Measurements from ENCODE around the gene OGFR.

The OGFR gene

DNA sequence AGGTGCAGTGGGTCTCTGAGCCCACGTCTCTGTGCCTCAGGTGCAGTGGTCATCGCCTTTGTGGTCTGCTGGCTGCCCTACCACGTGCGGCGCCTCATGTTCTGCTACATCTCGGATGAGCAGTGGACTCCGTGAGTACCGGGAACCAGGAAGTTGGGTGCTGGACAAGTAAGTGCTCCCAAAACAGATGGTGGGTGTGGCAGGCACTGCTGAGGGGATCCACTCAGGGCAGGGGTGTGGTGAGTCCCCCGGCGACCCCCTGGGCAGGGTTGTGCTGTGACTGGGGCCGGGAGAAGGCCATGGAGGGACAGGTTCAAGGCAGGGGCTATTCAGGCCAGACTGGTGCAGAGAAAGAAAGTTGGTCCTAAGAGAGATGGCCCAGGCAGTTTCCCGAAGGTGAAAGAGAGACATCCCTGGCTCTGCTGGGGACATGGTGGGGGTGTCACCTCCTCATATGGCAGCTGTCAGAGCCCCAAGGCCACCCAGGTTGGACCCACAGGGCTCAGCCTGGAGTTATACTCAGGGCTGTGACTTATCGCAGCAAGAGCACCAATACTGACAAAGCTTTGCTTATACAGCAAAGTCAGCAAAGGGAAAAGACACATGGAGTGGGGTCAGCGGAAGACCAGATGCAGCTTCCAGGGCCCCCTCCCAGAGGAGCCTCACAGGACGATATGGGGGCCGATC, 46.3 kb upstream of the OGFR start:
- Histone ChIP-seq H3K4me3 (ENCODE audit: low read length) (no peak overlapping the region), H3K9me2 (replicated peaks; ENCODE audit: control insufficient read depth, low read length) (no peaks in the 10 kb centered on the region), H3K4me1 (ENCODE audit: control insufficient read depth, low read length) (no peaks in the 10 kb centered on the region), H3F3A (ENCODE audit: control insufficient read depth, insufficient read depth) (no peaks in the 10 kb centered on the region), H3K4me2 (ENCODE audit: low read length) (no peak overlapping the region), H3K79me2 (ENCODE audit: control insufficient read depth, low read length) (no peaks in the 10 kb centered on the region), H3K36me3 (ENCODE audit: control insufficient read depth, low read length) (no peaks in the 10 kb centered on the region), H3K9me3 (ENCODE audit: control insufficient read depth, insufficient read depth, low read length) (no peaks in the 10 kb centered on the region), H3K27me3 (ENCODE audit: control insufficient read depth, low read length) (peaks cover 14% of the 10 kb centered on the region), H4K20me1 (ENCODE audit: control insufficient read depth, insufficient read depth, low read depth, low read length) (no peaks in the 10 kb centered on the region), H3K27ac (ENCODE audit: low read depth, low read length) (no peak overlapping the region)
- TF ChIP-seq, protein P1, sequence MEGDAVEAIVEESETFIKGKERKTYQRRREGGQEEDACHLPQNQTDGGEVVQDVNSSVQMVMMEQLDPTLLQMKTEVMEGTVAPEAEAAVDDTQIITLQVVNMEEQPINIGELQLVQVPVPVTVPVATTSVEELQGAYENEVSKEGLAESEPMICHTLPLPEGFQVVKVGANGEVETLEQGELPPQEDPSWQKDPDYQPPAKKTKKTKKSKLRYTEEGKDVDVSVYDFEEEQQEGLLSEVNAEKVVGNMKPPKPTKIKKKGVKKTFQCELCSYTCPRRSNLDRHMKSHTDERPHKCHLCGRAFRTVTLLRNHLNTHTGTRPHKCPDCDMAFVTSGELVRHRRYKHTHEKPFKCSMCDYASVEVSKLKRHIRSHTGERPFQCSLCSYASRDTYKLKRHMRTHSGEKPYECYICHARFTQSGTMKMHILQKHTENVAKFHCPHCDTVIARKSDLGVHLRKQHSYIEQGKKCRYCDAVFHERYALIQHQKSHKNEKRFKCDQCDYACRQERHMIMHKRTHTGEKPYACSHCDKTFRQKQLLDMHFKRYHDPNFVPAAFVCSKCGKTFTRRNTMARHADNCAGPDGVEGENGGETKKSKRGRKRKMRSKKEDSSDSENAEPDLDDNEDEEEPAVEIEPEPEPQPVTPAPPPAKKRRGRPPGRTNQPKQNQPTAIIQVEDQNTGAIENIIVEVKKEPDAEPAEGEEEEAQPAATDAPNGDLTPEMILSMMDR (IDR thresholded peaks at IDR 0.05; ENCODE audit: low read depth, low read length, poor library complexity, severe bottlenecking): no peak
- TF ChIP-seq EZH2phosphoT487 (IDR thresholded peaks at IDR 0.05; ENCODE audit: borderline replicate concordance, low read length): no peak

DNA sequence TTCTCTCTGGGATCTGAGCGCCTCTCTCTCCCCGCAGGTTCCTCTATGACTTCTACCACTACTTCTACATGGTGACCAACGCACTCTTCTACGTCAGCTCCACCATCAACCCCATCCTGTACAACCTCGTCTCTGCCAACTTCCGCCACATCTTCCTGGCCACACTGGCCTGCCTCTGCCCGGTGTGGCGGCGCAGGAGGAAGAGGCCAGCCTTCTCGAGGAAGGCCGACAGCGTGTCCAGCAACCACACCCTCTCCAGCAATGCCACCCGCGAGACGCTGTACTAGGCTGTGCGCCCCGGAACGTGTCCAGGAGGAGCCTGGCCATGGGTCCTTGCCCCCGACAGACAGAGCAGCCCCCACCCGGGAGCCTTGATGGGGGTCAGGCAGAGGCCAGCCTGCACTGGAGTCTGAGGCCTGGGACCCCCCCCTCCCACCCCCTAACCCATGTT, 44.6 kb upstream of the OGFR start:
- TF ChIP-seq, protein P1 (IDR thresholded peaks at IDR 0.05; ENCODE audit: low read depth, low read length, poor library complexity, severe bottlenecking): no peak
- TF ChIP-seq EZH2phosphoT487 (IDR thresholded peaks at IDR 0.05; ENCODE audit: borderline replicate concordance, low read length): no peak
- no peak overlapping the region for H3K4me3 ChIP-seq (ENCODE audit: low read length)
- H4K20me1 ChIP-seq (ENCODE audit: control insufficient read depth, insufficient read depth, low read depth, low read length): no peaks in the 10 kb centered on the region
- no peaks in the 10 kb centered on the region for H3K9me2 ChIP-seq (replicated peaks; ENCODE audit: control insufficient read depth, low read length)
- H3K4me1 ChIP-seq (ENCODE audit: control insufficient read depth, low read length): no peaks in the 10 kb centered on the region
- H3K79me2 ChIP-seq (ENCODE audit: control insufficient read depth, low read length): no peaks in the 10 kb centered on the region
- H3F3A ChIP-seq (ENCODE audit: control insufficient read depth, insufficient read depth): no peaks in the 10 kb centered on the region
- H3K9me3 ChIP-seq (ENCODE audit: control insufficient read depth, insufficient read depth, low read length): no peaks in the 10 kb centered on the region
- no peaks in the 10 kb centered on the region for H3K36me3 ChIP-seq (ENCODE audit: control insufficient read depth, low read length)
- H3K4me2 ChIP-seq (ENCODE audit: low read length): no peak overlapping the region
- H3K27me3 ChIP-seq (ENCODE audit: control insufficient read depth, low read length): peaks cover 14% of the 10 kb centered on the region
- H3K27ac ChIP-seq (ENCODE audit: low read depth, low read length): no peak overlapping the region

GRCh38 chr20:62760471-62760855, 44.2 kb upstream of the OGFR start:
- no peaks in the 10 kb centered on the region for H3K9me3 ChIP-seq (ENCODE audit: control insufficient read depth, insufficient read depth, low read length)
- no peaks in the 10 kb centered on the region for H3K36me3 ChIP-seq (ENCODE audit: control insufficient read depth, low read length)
- H3K9me2 ChIP-seq (replicated peaks; ENCODE audit: control insufficient read depth, low read length): no peaks in the 10 kb centered on the region
- peaks cover 14% of the 10 kb centered on the region for H3K27me3 ChIP-seq (ENCODE audit: control insufficient read depth, low read length)
- H3K79me2 ChIP-seq (ENCODE audit: control insufficient read depth, low read length): no peaks in the 10 kb centered on the region
- no peaks in the 10 kb centered on the region for H3F3A ChIP-seq (ENCODE audit: control insufficient read depth, insufficient read depth)
- no peak overlapping the region for H3K27ac ChIP-seq (ENCODE audit: low read depth, low read length)
- H3K4me3 ChIP-seq (ENCODE audit: low read length): no peak overlapping the region
- H4K20me1 ChIP-seq (ENCODE audit: control insufficient read depth, insufficient read depth, low read depth, low read length): no peaks in the 10 kb centered on the region
- H3K4me2 ChIP-seq (ENCODE audit: low read length): no peak overlapping the region
- H3K4me1 ChIP-seq (ENCODE audit: control insufficient read depth, low read length): no peaks in the 10 kb centered on the region
- TF ChIP-seq, protein P1 (IDR thresholded peaks at IDR 0.05; ENCODE audit: low read depth, low read length, poor library complexity, severe bottlenecking): no peak
- no peak for TF ChIP-seq EZH2phosphoT487 (IDR thresholded peaks at IDR 0.05; ENCODE audit: borderline replicate concordance, low read length)

Data from DOHH2 (cell line).